Right cardiac atrium (tissue), 5 donors: ENCODE data around the gene GPC5. TPM values are rescaled to one million over a fixed set of nuclear protein-coding genes. Genes with fewer than 3 reads are reported as not detected.

Experiments
- ATAC-seq, 2 donors: fragments of 200-7000 bp; cut with Tn5 transposase; one replicate each; pipeline versions ENCODE4 v1.8.0 to v1.9.1; 2020; ENCODE audit warnings: moderate library complexity in 2 of 2, mild to moderate bottlenecking in 1 of 2
- DNase-seq, 3 donors: peaks; one replicate each; pipeline ENCODE4 v3.0.0-alpha.2; 2020
- H3K27ac ChIP-seq: one replicate; pipeline ENCODE4 v1.5.1; 2013; ENCODE audit warnings: mild to moderate bottlenecking, low read length, control low read depth, moderate library complexity
- H3K27me3 ChIP-seq: one replicate; pipeline ENCODE4 v1.6.1; 2013; ENCODE audit not compliant: control insufficient read depth, insufficient read depth
- H3K4me1 ChIP-seq: one replicate; pipeline ENCODE4 v1.6.1; 2013; ENCODE audit warnings: low read length; ENCODE audit not compliant: control insufficient read depth, insufficient read depth
- H3K4me3 ChIP-seq: one replicate; pipeline ENCODE4 v1.5.1; 2013; ENCODE audit warnings: low read length, control low read depth
- H3K9me3 ChIP-seq: one replicate; pipeline ENCODE4 v1.6.1; 2013; ENCODE audit warnings: low read length; ENCODE audit not compliant: control insufficient read depth
- WGBS: extraction: QIAGEN DNeasy Blood & Tissue Kit; methylation state at CpG from one replicate; pipeline ENCODE4 v1.1.7; 2013; 5-methylcytosine and 5-hydroxymethylcytosine counted together
- intact Hi-C, 4 donors: fragments of 100-400 bp; cut with DNase I; formaldehyde crosslinking; loops; one replicate each; pipeline versions ENCODE4 v1.11.0 to v1.14.0; 2022 to 2023
- polyA plus RNA-seq: library from polyadenylated mRNA; stranded (reverse); fragments of 200-250 nt; gene quantifications from one replicate; pipeline ENCODE4 v1.2.3, GENCODE V29; 2013
- total RNA-seq, 4 donors: library from RNA; stranded (reverse); fragmentation: NEBNext Ultra II Directional; extraction: Animal tissue kit (Norgen Biotek cat#: 25700); gene quantifications; one replicate each; pipeline ENCODE4 v1.2.1, GENCODE V29; 2021
- donor health status: healthy with polysubstance abuse.
- donor health status: DM: no; HTN: yes; CAD: no.
- donor health status: DM: no; HTN: no; CAD: no.
- donor health status: DM: no; HTN: yes; CAD: no; lungs with severe emphysema.
- donor health status: DM: yes; HTN: yes; CAD: no.

The GPC5 gene
- total and polyA plus RNA-seq, 5 donors, result 0.99 to 4.3 (median 2.6) TPM

DNA sequence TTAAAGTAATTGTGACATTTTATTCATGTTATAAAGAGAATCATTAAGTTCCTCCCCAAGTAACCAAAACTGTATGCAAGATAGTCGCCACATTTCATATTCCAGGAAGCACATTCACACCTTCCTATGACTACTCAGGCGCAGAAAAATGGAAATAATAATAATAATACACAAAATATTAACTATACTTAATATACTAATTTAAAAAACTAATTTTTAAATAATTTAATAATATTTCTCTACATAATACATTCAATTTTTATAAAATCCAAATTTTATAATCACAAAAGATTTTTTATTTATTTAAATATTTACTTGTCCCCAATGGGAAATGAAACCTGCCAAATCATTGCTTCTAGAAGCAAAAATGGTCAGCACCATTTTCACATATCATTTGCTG lies 1030.8 kb downstream of the GPC5 start:
- H3K27me3 ChIP-seq, result no peaks in the 10 kb centered on the region
- no peak overlapping the region for H3K4me3 ChIP-seq
- DNase-seq (no peak), ATAC-seq (no peak)
- no peaks in the 10 kb centered on the region for H3K4me1 ChIP-seq
- no peak overlapping the region for H3K27ac ChIP-seq
- intact Hi-C loops, result no loop called here
- WGBS, result 84% methylated on average over 2 of the region's 2 CpGs
- no peaks in the 10 kb centered on the region for H3K9me3 ChIP-seq

DNA sequence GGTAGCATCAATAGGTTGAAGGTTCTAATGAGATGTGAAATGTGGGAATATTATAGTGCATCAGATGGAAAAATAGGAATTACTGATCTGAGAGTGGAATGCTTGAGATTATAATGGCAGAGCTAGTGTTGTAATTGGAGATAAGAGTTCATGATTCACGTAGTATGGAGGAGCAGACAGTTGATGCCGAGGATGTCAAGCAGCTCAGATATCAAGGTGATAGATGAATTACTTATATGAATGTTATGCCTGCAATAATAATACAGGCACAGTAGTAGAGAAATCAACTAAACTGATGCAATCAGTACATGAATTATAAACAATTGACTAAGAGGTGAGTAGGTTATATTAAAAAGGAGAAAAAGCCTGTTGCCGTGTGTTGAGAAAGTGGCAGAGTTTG lies 1035.0 kb downstream of the GPC5 start:
- Histone ChIP-seq H3K4me1 (no peaks in the 10 kb centered on the region), H3K9me3 (no peaks in the 10 kb centered on the region), H3K4me3 (no peak overlapping the region), H3K27ac (no peak overlapping the region), H3K27me3 (no peaks in the 10 kb centered on the region)
- no peak for DNase-seq
- no peak for ATAC-seq
- 64% methylated on average over 3 of the region's 3 CpGs for WGBS
- intact Hi-C loops, result no loop called here

DNA sequence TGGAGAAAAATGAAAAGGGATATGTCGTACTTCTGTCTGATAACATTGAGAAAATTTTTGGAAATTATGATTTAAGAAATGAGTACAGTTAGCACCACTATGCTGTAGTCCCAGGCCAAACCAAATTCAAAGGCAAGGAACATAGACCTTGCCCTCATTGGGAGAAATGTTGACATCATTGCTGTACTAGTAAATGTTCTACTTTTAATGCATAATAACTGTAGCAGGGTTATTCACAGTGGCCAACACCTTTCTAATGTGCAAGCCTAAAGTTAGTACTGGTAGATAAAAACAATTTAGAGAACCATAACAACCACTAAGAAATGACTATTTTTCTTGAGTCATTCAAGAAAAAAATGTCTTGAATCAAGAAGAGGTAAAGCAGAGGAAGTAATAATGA lies 1035.5 kb downstream of the GPC5 start:
- Histone ChIP-seq H3K27ac (no peak overlapping the region), H3K4me1 (no peaks in the 10 kb centered on the region), H3K4me3 (no peak overlapping the region), H3K27me3 (no peaks in the 10 kb centered on the region), H3K9me3 (no peaks in the 10 kb centered on the region)
- 87% methylated on average over 1 of the region's 1 CpG for WGBS
- ATAC-seq, result no peak
- intact Hi-C loops, result no loop called here
- no peak for DNase-seq

DNA sequence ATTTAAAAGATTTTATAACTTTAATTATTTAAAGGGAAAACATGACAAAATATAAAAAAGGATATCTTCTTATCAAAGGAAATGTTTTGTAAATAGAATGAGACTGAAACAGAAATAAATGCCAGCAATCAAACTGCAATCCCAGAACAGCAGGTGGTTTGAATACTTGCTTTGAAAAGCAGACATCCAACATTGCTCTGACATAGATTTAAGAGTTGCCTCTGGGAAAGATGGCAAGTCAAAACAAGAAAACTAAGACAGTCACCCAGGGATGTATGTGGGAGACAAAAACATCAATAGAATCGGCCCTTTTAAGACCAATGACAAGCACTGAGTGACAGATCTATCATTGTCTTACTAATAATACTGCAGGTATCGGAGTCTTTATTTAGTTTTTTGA lies 1038.5 kb downstream of the GPC5 start:
- DNase-seq (no peak), ATAC-seq (no peak)
- 72% methylated on average over 2 of the region's 2 CpGs for WGBS
- Histone ChIP-seq H3K27me3 (no peaks in the 10 kb centered on the region), H3K4me1 (no peaks in the 10 kb centered on the region), H3K4me3 (no peak overlapping the region), H3K27ac (no peak overlapping the region), H3K9me3 (no peaks in the 10 kb centered on the region)
- intact Hi-C loops, result no loop called here

DNA sequence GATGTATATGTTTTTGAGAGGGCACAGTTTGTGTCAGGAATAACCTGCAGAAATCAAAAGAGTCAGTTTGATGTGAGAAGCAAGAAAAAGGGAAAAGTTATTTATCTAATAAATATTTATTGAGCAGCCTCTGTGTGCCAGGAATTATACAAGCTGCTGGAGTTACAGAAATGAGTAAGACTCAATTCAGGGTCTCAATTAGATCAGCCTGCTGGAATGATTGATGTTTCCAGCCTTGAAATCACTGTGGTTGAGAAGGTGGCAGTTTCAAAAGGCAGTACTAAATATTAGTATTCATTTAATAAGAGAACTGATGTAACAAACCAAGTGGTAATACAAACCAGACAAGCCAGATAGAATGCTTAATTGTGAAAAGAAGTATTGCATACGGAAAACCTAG lies 1045.8 kb downstream of the GPC5 start:
- 60% methylated on average over 1 of the region's 1 CpG for WGBS
- no peak overlapping the region for H3K27ac ChIP-seq
- intact Hi-C loops, result no loop called here
- H3K4me1 ChIP-seq, result no peaks in the 10 kb centered on the region
- no peak for DNase-seq
- no peak overlapping the region for H3K4me3 ChIP-seq
- no peaks in the 10 kb centered on the region for H3K27me3 ChIP-seq
- ATAC-seq, result no peak
- no peaks in the 10 kb centered on the region for H3K9me3 ChIP-seq

DNA sequence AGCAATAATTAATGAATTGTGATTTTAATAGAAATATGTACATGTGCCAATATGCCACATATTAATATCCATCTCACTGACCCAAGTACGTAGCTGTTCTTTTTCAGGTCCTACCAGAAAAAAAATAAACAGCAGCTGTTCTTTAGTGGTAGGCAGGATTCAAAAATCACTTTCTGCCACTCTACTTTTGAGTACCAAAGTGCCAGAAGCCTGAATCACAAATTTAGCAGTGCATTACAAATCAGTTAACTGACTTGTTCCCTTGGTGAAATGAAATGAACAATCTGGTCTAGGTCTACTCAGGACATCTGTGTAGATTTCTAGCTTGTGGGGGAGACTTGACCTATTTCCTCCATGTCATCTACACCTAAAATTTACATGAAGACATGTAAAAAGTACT lies 1052.6 kb downstream of the GPC5 start:
- intact Hi-C loops, result no loop called here
- Histone ChIP-seq H3K27ac (no peak overlapping the region), H3K27me3 (no peaks in the 10 kb centered on the region)

DNA sequence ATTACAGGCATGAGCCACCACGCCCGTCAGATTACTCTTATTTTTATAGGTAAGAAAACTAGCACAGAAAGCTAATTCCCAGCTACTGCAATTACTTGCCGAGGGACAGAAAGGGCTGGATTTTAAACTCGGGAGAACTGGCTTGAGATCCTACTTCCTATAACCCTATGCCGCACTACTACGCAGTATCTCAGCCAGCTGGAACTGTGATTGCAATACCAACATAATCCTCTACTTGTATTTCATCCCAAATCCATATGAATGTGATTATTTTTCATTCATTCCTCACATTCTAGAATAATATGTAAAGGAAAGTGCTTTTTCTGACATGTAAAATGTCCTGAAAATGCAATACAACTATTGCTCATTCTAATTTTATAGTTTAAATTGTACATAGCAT lies 1054.4 kb downstream of the GPC5 start:
- no peak overlapping the region for H3K27ac ChIP-seq
- H3K9me3 ChIP-seq, result no peaks in the 10 kb centered on the region
- DNase-seq (no peak), ATAC-seq (no peak)
- 90% methylated on average over 6 of the region's 6 CpGs for WGBS
- H3K4me3 ChIP-seq, result no peak overlapping the region
- intact Hi-C loops, result no loop called here
- H3K4me1 ChIP-seq, result no peaks in the 10 kb centered on the region
- no peaks in the 10 kb centered on the region for H3K27me3 ChIP-seq

More for the DNA sequence above, 1052.6 kb downstream of the GPC5 start:
- DNase-seq, result no peak
- WGBS, result 73% methylated on average over 1 of the region's 1 CpG
- no peaks in the 10 kb centered on the region for H3K4me1 ChIP-seq
- H3K4me3 ChIP-seq, result no peak overlapping the region
- no peak for ATAC-seq
- no peaks in the 10 kb centered on the region for H3K9me3 ChIP-seq

DNA sequence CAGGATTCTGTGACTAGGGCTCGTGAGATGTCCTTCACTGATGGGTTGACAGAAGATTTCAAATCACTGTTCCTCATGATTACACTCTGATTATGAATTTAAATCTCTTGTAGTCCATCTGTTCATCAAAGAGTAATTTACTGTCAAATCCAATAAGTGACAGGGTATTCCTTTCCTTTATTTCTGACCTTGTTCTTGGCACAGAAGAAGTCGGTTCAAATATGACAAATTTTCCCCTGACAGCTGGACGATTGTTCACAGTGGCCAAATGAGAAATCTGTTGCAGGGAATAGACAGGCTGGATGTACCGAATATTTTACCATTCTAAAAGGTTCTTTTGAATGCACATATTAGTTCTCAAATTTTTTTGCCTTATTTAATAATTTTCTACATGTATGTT lies 1060.9 kb downstream of the GPC5 start:
- ATAC-seq (no peak), DNase-seq (no peak)
- H3K4me1 ChIP-seq, result no peaks in the 10 kb centered on the region
- intact Hi-C loops, result no loop called here
- H3K27ac ChIP-seq, result no peak overlapping the region
- no peaks in the 10 kb centered on the region for H3K9me3 ChIP-seq
- no peaks in the 10 kb centered on the region for H3K27me3 ChIP-seq
- WGBS, result 64% methylated on average over 4 of the region's 4 CpGs
- no peak overlapping the region for H3K4me3 ChIP-seq

DNA sequence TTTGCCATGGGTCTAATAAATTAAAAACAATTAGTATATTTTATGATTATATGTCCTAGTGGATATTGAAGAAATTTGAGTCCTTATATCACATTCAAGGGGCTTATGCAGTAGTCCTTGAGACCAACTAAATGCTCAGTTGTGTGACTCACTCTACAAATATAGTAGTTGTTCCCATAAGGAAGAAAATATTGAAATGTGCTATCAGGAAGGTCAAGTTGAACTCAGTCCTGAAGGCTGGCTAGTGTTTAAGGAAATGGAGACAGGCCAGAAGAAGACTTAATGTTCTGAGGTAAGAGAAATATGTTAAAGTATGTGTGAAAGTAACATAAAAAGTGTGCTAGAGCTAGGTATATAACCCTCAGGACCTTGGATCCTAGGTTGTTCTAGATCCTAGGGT lies 1062.1 kb downstream of the GPC5 start:
- intact Hi-C loops, result no loop called here
- Histone ChIP-seq H3K27me3 (no peaks in the 10 kb centered on the region), H3K27ac (no peak overlapping the region), H3K9me3 (no peaks in the 10 kb centered on the region), H3K4me1 (no peaks in the 10 kb centered on the region), H3K4me3 (no peak overlapping the region)
- ATAC-seq (no peak), DNase-seq (no peak)

DNA sequence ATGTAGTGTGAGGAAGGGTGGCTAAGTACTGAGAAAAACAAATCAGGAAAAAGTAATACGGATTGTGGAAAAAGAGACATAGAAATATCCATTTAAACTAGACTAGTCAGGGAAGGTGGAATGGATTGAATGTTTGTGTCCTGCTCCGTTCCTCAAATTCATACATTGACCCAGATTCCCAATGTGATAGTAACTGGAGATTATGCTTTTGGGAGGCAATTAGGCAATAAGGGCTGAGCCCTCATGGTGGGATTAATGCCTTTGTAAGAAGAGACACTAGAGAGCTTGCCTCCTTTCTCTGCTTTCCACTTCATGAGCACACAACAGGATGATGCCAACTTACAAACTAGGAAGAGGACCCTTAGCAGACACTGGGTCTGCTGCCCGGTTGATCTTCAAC lies 1063.0 kb downstream of the GPC5 start:
- intact Hi-C loops, result no loop called here
- Histone ChIP-seq H3K4me1 (no peaks in the 10 kb centered on the region), H3K9me3 (no peaks in the 10 kb centered on the region), H3K27me3 (no peaks in the 10 kb centered on the region), H3K27ac (no peak overlapping the region), H3K4me3 (no peak overlapping the region)
- ATAC-seq, result no peak
- 85% methylated on average over 3 of the region's 3 CpGs for WGBS
- DNase-seq, result no peak

DNA sequence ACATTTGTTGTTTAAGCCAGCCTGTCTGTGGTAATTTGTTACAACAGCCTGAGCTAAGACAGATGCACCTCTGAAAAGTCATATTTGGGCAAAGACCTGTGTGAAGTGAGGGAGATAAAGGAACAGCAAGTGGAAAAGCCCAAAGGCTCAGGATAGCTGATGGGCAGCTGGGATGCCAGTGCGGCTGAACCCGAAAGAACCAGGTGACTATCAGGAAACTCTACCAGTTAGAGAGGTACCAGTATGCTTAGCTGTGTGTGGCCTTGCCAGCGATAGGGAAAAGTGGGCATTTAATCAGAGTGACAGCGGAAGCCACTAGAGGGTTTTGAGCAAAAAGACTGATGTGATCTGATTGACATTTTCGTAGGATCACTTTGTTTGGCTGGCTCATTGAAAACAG lies 1063.4 kb downstream of the GPC5 start:
- H3K27ac ChIP-seq, result no peak overlapping the region
- 90% methylated on average over 5 of the region's 5 CpGs for WGBS
- no peaks in the 10 kb centered on the region for H3K4me1 ChIP-seq
- ATAC-seq (no peak), DNase-seq (no peak)
- intact Hi-C loops, result no loop called here
- H3K27me3 ChIP-seq, result no peaks in the 10 kb centered on the region
- H3K9me3 ChIP-seq, result no peaks in the 10 kb centered on the region
- no peak overlapping the region for H3K4me3 ChIP-seq

DNA sequence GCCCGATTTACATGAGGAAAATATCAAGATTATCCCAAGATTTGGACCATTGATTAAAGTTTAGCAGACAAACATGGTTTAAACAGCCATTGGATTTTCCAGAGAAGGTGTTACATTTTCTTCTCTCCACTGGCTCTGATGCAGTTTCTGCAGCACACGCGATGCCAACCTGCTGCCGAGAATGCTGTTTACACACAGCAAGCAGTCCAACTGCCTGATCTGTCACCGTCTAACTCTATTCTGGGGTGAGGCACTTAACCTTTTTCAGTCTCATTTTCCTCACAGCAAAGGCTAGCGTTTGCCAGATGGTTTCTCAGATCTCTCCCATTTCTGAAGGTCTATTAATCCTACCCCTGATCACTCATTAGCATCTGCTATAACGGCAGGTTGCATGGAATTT lies 1064.7 kb downstream of the GPC5 start:
- DNase-seq (no peak), ATAC-seq (no peak)
- Histone ChIP-seq H3K4me3 (no peak overlapping the region), H3K27ac (no peak overlapping the region), H3K27me3 (no peaks in the 10 kb centered on the region), H3K9me3 (no peaks in the 10 kb centered on the region), H3K4me1 (no peaks in the 10 kb centered on the region)
- 50% methylated on average over 7 of the region's 7 CpGs for WGBS
- intact Hi-C loops, result no loop called here
